ENCODE data around the gene SPOPL. TPM values are rescaled to one million over a fixed set of nuclear protein-coding genes. Genes with fewer than 3 reads are reported as not detected.

The SPOPL gene
- polyA plus RNA-seq, 1 of the 3 experiments (the other 2 are of a cell fraction): 4.5 TPM

- no peak for TF ChIP-seq RCOR1 (IDR thresholded peaks at IDR 0.05; ENCODE audit: low read length)
These were observed 12.6 kb downstream of the SPOPL start (continued) for GRCh38 chr2:138514173-138514572.

- no peak overlapping the region for H3K27ac ChIP-seq (ENCODE audit: low read depth in 2 of 2, low read length in 1 of 2)
- H3K36me3 ChIP-seq (replicated peaks in 1 of 2; ENCODE audit: control insufficient read depth in 1 of 2, insufficient read depth in 2 of 2, low read length in 1 of 2): no peaks in the 10 kb centered on the region
- H2AFZ ChIP-seq (ENCODE audit: low read depth): no peak overlapping the region
- H3K4me1 ChIP-seq (ENCODE audit: control insufficient read depth in 1 of 2, insufficient read depth in 2 of 2, low read depth in 1 of 2, low read length in 1 of 2): peaks cover 0 to 8% of the 10 kb centered on the region in 2 experiments; a peak in 2 of 4 replicates
- no peaks in the 10 kb centered on the region; the same call in 1 of the 2 replicates for H3K9me3 ChIP-seq
- DNase-seq: no peak
- H3K27me3 ChIP-seq (ENCODE audit: insufficient read depth): no peaks in the 10 kb centered on the region
- 99% methylated on average over 3 of the region's 3 CpGs for WGBS (ENCODE audit: low lambda C conversion rate)
- no peak overlapping the region for H3K9ac ChIP-seq
- peaks cover under 1% of the 10 kb centered on the region for H4K20me1 ChIP-seq (ENCODE audit: insufficient read depth)
- H3K9me2 ChIP-seq: no peaks in the 10 kb centered on the region
- no peak overlapping the region for H3K4me2 ChIP-seq
- H3K79me2 ChIP-seq (ENCODE audit: insufficient read depth): peaks cover 87% of the 10 kb centered on the region
- ChIA-PET CTCF (interaction anchor here (1.3 kb wide), 1 partner anchor 13 kb away, joined by 4 read pairs; no protein-coding TSS in a partner anchor), POLR2A (no interaction called here)
- H3F3A ChIP-seq (replicated peaks; ENCODE audit: insufficient read depth): no peaks in the 10 kb centered on the region
- TF ChIP-seq CTCF (IDR thresholded peaks at IDR 0.05) (no peak), FOXJ3 (CRISPR knock-in tag; IDR thresholded peaks at IDR 0.05) (no peak), FOXM1 (IDR thresholded peaks at IDR 0.05; ENCODE audit: low read depth) (no peak), JUND (IDR thresholded peaks at IDR 0.05) (no peak)
- H3K4me3 ChIP-seq (ENCODE audit: low read depth in 2 of 2, low read length in 1 of 2): no peak overlapping the region
These were observed 13.5 kb downstream of the SPOPL start for GRCh38 chr2:138515092-138515491.

- POLR2A ChIA-PET: no interaction called here
- Histone ChIP-seq H3K36me3 (replicated peaks in 1 of 2; ENCODE audit: control insufficient read depth in 1 of 2, insufficient read depth in 2 of 2, low read length in 1 of 2) (no peaks in the 10 kb centered on the region), H3K9me2 (no peaks in the 10 kb centered on the region), H3K27me3 (ENCODE audit: insufficient read depth) (no peaks in the 10 kb centered on the region), H3F3A (replicated peaks; ENCODE audit: insufficient read depth) (no peaks in the 10 kb centered on the region), H3K79me2 (ENCODE audit: insufficient read depth) (peaks cover 87% of the 10 kb centered on the region), H3K4me2 (no peak overlapping the region), H3K9ac (no peak overlapping the region), H4K20me1 (ENCODE audit: insufficient read depth) (peaks cover 11% of the 10 kb centered on the region), H3K9me3 (no peaks in the 10 kb centered on the region; the same call in 1 of the 2 replicates), H3K4me3 (ENCODE audit: low read depth in 2 of 2, low read length in 1 of 2) (no peak overlapping the region), H2AFZ (ENCODE audit: low read depth) (no peak overlapping the region), H3K4me1 (ENCODE audit: control insufficient read depth in 1 of 2, insufficient read depth in 2 of 2, low read depth in 1 of 2, low read length in 1 of 2) (peaks cover 0 to 8% of the 10 kb centered on the region in 2 experiments; a peak in 2 of 4 replicates), H3K27ac (ENCODE audit: low read depth in 2 of 2, low read length in 1 of 2) (no peak overlapping the region)
- 90% methylated on average over 3 of the region's 3 CpGs for WGBS (ENCODE audit: low lambda C conversion rate)
- CTCF ChIA-PET: interaction anchor here (1.3 kb wide), 1 partner anchor 12 kb away, joined by 4 read pairs; no protein-coding TSS in a partner anchor
- DNase-seq: no peak
- TF ChIP-seq ELF1 (IDR thresholded peaks at IDR 0.05) (no peak), POLR2AphosphoS5 (IDR thresholded peaks at IDR 0.05; ENCODE audit: low read depth, low read length) (no peak), PBX3 (IDR thresholded peaks at IDR 0.05) (peak; percentile 9; the same call in 1 of the 2 replicates), USF2 (IDR thresholded peaks at IDR 0.05; ENCODE audit: borderline replicate concordance, low read depth, low read length) (no peak), CHD2 (IDR thresholded peaks at IDR 0.05; ENCODE audit: low read length, partially characterized antibody) (no peak), JUND (IDR thresholded peaks at IDR 0.05) (peak; percentile 21; the same call in 1 of the 2 replicates), FOSL2 (IDR thresholded peaks at IDR 0.05; ENCODE audit: borderline replicate concordance, low read depth) (peak; percentile 7; the same call in 1 of the 2 replicates), SMC3 (IDR thresholded peaks at IDR 0.05; ENCODE audit: low read depth, low read length) (no peak), NFIC (IDR thresholded peaks at IDR 0.05; ENCODE audit: borderline replicate concordance) (no peak), REST (IDR thresholded peaks at IDR 0.05; ENCODE audit: low read depth, low read length) (no peak), MEF2A (IDR thresholded peaks at IDR 0.05; ENCODE audit: borderline replicate concordance, low read depth) (no peak), RXRA (IDR thresholded peaks at IDR 0.05; ENCODE audit: borderline replicate concordance, low read depth) (no peak), TCF12 (IDR thresholded peaks at IDR 0.05) (no peak), YY1 (IDR thresholded peaks at IDR 0.05; ENCODE audit: low read depth) (no peak), TAF1 (IDR thresholded peaks at IDR 0.05; ENCODE audit: borderline replicate concordance, low read depth, low read length) (no peak)
These were observed 14.6 kb downstream of the SPOPL start for GRCh38 chr2:138516030-138516704.

Data from SK-N-SH (cell line).